HG03558 (cell line): ENCODE results near the gene LIPC.

Experiments used
- ATAC-seq: cut with Tn5 transposase; IDR thresholded peaks from one replicate; pipeline ENCODE4 v1.9.1; 2021; ENCODE audit warnings: moderate number of reproducible peaks; ENCODE audit not compliant: unreplicated experiment; ENCODE audit errors: extremely low read depth

LIPC gene

DNA sequence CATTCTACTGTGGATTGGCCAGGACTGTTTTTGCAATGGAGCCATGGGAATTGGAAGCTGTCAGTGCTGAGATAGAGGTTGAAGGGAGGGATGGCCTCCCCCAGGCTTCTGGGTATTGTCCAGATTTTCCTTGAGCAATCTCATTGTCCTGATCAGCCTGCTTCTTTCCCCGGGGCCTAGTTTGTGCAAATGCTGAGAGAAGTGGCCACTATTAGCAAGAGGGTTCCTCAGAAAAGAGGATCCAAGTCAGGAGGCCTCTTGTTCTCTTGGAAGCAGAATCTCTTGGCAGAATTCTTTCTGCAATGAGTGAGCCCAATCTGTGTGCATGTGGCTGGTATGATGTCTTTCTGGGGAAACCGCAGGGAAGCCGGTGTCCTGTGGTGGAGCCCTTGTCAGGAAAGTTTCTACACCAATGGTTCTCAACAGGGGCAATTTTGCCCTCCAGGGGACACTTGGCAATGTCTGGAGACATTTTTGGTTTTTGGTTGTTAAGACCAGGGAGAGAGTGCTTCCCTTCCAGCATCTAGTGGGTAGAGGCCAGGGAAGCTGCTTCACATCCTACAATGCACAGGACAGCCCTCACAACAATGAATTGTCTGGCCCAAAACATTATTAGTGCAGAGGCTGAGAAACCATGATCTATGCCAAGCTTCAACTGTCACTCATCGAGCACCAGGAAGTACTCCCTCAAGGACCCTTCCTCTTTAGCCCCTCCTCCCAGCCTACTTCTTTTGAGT, 2.0 kb downstream of the LIPC start:
- no peak for ATAC-seq

DNA sequence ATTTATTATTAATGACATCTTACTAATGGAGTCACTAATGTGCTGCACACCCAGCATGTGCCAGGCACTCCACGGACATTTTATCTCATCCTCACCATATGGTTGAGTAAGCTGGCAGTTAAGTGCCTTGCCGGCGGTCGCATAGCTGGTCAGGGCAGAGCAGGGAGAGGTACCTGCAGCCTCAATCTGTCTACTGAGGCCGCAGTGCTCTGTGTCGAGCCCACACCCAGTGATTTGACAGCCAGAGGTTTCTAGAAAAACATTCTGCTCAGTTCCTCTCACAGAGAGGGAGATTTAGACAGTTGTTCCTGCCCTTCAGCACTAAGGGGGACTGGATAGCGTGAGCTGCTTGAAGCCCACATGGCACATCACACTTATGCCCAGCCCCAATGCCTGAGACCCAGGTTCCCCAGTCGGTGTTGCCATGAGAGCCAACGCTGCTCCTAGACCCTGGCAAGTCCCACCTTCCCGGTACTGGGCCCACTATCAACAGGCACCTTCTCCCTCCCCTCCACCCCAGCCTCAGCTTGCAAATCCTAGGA, 2.6 kb downstream of the LIPC start:
- no peak for ATAC-seq

DNA sequence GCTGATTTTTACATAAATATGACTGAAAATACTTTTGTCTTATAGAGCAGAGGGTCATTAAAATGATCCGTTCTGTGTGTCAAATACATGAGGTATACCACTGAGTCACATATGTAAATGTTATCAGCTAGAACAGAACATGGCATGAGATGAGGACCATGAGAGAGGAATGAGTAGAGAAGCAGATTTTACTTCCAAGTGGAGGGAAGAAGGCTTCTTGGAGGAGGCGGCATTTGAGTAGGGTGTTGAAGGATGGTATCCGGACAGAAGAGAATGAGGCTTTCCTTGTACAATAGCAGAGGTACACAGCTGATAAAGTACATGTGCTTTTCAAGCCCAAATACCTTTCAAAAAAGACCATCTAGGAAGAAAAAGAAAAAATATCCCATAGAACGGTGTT, 4.8 kb downstream of the LIPC start:
- no peak for ATAC-seq

DNA sequence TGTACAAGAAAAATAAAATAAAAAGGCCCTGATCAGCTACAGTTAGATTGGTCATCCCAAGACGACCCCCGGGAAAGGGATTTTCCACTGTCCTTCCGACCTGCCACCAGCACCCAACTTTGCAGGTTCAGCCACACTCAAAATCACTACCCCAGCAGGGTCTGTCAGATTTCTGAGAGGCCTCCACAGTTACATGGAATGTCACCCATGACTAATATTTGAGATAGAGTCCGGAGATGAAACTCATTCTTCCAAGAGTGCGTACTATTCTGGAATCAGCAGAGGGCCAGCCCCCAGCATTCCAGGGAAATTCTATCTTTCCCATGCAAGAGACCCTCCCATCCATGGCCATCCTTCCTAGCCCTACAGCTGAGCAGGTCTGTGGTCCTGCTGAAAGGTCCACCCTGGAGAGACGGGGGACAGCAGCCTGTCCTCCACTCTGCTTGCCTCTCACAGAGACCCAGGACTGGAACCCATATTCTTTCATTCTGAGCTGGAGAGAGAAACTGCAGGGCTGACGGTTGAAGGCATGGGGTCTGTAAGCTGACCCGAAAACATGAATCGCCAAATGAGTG, 5.8 kb downstream of the LIPC start:
- no peak for ATAC-seq

DNA sequence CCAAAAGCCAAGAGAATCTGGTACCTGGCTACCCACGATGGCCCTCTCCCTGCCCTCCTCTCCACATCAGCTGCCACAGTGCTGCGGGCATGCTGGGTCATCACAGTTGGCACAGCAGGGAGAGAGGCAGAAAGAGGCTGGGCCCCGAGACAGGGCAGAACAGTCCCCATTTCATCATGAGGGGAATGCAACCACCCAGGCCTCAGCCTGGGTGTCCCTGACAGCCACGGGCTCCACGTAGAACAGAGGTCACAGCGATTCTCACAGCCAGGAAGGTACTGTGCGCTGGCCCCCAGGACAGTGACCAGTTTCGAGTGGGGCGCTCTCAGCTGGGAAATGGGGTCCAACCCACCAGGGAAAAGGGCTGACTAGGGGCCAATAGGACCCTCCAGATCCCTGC, 6.3 kb downstream of the LIPC start:
- no peak for ATAC-seq

DNA sequence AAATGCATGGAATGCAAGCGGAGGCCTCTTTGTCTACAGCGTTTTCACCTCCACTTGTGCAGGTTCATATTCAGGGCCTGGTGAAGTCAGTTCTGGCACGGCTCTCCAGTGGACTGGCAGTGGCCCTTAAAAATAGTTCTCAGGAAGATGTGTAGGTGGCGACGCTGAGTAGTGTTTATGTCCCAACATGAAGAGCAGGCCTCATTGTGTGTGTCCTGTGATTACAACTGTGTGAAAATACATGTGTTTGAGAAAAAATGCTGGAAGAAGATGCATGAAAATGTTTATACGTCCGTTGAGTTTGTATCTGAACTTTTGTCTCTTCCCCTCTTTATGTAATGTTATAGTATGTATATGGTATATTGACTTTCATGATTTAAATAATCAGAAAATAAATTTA, 7.2 kb downstream of the LIPC start:
- no peak for ATAC-seq

DNA sequence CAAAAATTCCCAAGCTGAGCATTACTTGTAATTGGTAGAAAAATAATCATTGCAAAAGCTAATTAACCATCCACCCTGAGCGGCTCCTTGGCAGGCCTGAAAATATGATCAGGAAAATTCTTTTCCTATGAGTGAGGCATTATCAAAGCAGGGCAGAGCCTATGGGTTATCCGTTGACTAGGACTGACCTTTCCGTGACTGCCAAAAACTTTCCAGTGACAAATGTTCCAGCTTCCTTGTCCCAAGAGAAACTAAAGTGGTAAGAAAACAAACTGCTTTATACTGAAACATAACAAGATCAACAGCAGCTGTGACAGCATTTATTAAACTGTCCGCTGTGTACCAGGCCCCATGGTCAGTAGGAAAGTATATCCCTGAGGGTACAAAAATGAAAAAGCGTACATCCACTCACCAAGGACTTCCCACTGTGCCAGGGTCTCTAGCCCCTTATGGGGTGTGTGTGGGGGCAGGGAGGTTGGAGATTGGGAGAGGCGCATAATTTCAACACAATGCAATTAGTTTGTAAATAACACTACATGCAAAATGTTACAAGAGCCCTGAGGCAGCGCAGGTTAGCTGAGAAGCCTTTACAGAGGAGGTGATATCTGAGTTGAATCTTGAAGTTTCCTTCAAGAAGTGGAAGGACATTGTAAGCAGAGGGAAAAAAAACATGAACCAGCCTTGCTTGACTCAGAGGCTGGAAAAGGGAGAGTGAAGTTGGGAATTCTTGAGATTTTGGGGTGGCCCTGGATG, 8.5 kb downstream of the LIPC start:
- ATAC-seq = no peak

DNA sequence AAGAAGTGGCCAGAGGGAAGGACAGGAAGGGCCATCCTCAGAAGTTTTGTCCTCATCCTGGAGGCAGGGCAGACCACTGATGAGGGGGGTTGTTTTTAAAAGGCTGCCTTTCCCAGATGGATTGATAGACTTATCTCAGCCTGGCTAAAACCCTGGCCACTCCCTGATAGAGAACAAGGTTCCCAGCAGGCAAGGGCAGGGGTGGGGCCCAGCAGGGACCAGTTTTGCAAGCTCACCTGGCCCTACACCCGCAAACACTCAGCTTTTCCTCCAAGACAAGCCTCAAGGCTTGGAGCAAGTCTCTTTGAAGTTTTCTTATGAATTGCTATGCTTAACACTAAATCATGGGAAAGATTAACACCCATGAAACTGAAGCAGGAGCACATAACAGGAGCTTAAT, 9.1 kb downstream of the LIPC start:
- ATAC-seq = no peak

DNA sequence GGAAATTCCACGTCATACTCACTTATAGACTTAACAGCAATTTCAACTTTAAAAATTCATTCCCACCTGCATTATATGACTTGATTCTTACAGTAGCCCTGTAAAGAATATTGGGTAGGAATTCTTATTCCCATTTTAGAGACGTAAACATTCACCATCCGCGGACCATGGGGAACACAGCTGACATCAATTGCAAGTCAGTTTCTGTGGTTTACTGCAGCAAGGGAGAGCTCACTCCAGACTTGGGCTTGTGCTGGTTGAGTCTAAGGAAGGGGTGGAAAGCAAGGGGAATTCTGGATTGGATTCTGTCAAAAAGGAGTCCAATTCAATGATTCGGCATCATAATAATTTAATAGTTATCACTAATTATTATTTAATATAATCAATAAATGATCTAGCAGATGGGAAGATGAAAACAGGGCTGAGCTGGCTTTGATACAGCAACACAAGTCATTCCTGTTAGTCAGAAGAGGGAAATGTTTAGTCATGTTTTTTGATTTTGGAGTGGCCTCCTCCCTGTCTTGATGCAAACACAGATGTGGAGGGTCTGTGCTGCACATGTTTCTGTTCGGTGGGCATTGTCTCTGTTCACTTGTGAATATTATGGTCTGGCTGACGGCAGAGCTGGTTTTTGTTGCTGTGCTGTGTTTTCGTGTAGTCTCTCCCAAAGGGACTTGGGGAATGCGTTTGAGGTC, 9.7 kb downstream of the LIPC start:
- ATAC-seq = no peak

DNA sequence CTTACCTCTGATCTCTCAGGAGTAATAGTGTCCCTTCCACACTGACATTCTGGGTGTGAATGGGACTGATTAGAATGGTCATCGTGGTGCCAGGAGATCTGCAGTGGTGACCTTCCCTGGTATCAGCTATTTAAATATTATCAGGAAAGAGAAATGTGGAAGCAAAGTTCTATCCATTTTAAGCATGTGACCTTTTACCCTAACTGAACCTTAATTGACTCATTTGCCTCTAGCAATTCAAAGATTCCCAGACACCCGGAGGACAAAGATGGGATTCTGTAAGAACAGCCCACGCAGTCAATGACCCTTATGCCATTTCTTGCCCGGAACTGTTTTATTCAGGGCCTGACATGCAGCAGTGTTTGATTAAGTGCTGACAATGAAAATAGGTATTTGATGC, 10.3 kb downstream of the LIPC start:
- no peak for ATAC-seq

DNA sequence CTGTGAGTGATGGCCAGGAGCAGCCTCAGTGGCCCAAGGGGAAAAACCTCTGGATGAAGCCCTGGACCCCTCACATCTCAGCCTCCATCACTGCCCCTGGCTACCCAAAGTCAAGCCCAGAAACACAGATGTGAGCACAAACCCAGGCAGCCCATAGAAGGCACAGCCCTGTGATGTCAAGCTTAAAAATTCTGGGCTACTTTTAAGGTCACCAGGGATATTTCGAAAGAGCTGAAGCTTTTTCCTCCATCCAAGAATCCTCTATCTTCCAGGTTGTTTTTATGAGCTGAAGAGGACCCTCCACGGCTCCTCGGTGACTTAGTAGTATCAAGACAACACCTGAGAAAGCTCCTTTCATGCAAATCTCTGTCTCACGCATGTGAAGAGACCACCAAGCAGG, 11.5 kb downstream of the LIPC start:
- no peak for ATAC-seq

DNA sequence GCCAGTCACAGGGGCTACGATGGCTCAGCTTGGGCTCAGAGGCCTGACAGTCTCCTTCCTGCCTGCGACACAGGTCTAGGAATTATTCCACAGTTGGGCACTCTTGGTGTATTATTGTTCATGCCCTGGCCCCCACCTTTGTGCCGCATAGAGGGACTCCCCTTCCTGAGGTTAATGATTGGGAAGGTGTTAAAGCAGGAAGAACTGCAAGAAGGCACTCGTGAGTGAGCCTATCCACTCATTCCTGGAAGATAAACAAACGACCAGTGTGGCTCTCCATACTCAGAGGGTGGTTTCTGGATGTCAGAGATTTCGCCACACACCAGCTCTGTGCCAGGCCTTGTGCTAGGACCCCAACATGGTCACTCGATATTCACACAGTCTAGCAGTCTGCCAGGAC, 12.3 kb downstream of the LIPC start:
- no peak for ATAC-seq

DNA sequence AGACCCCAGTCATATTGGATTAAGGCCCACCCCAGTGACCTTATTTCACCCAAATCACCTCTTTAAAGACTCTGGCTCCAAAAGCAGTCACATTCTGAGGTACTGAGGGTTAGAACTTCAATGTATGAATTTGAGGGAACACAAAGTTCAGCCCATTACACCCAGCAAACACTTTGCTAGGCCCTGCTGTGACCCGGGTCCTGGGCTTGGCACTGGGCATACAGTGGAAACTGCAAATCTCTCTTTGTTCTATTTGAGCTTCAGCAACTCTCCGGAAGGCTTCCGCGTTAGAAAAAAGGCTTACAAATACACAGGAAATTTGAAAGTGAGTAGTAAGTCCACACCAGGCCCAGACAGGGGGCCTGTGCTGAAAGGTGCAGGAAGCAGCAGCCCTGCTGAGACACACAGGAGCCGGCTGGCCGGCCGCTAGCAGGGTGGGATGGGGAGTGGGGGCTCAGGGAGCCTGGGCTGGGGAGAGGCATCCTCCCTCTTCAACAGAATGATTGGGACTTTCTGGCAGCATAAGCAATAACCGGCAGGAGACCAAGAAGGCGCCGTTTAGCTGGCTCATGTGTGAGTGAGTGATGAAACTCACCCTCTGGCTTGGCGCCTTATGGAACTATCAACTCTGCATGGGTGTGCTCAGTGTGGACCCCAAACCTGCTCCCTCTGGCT, 13.0 kb downstream of the LIPC start:
- no peak for ATAC-seq

DNA sequence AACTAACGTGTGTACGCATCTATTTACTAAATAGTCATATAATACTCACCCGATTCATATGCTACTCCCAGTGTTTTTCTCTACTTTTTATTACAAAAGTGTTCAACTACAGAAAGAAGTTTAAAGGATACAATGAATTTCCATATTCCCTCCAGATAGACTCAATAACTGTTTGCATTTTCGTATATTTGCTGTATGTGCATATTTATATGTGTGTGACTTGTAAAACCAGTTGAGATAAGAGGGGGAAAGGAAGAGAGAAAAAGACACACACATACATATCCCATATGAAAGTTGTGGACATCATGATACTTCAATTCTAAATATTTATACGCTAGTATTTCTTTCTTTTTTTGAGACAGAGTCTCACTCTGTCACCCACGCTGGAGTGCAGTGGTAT, 14.1 kb downstream of the LIPC start:
- ATAC-seq = no peak

DNA sequence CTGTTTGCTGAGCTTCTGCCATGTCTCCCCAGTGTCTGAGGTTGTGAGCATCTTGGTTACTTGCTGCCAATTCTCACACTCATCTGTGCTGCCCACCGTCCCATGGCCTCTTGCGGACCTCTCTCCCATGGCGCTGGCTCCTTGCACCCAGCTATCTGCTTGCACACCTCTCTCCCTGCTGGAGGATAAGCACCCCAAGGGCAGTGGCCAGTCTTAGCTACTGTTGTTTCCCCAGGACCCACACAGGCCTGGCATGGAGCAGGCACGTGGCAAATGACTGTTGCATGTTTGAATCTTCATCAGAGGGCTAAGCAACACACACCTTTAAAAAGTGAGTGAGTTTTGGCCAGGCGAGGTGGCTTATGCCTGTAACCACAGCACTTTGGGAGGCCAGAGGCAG, 14.7 kb downstream of the LIPC start:
- ATAC-seq = no peak

DNA sequence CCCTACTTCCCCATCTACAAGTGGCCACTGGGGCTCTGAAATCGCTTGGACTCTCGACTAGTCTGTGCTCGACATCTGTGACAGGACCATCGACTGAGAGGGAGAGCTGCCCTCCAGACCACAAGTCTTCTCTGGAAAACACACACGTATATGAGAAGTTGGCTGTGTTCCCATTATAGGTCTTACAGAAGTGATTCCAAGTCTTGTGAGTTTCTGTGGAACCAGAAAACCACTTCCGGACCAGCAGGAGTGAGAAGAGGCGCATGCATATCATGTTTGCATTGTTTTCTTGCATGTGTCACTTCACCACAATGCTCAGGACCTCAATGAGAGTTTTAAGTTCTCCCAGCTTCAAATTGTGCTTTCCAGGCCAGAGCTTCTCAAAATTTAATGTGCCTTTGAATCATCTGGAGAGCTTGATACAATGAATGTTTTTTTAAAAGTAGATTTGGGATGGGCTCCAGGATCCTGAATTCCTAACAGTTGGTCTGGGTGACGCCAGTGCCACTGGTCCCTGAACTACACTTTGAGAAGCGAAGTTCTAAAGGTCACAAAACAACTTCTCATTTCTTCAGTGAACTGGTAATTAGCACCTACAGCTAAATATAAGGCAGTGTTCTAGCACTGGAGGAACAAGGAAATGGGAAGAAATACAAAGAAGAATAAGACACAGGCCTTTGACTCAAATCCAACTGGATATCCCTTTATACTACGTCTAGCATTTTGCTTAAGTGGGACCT, 15.7 kb downstream of the LIPC start:
- no peak for ATAC-seq

DNA sequence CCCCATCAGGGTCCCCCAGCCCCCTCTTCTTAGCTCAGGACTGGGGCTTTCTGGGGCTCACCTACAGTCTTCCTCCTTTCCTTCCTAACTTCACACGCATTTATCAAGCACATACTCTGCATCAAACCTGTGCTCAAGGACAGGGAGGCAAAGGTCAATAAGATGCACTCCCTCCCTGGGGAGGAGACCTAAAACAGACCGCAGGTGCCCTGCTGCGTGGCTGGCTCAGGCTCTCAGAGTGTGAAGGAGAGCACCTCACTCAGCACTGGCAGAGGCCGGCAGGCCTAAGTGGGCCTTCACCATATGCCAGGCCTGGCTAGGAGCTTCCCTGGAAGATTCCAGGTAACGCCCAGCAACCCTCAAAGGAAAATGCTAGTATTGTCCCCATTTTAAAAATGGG, 16.5 kb downstream of the LIPC start:
- no peak for ATAC-seq

DNA sequence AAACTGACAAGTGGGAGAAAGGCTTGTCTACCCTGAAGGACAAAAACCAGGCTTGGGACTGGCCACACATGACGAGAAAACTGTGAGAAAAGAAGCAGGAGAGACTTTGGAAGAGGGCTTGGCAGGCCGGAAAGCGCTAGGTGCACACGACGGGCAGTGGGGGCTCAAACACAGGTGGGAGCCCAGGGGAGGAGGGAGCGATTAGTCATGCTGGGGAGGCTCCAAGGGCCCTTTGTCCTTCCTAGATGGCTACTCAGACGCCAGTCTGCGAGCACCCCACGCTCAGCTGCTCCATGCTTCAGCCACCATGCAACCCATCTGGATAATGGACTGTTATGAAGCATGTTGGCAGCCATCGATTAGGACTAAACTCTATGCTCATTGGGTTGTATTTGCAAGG, 17.1 kb downstream of the LIPC start:
- ATAC-seq = no peak

DNA sequence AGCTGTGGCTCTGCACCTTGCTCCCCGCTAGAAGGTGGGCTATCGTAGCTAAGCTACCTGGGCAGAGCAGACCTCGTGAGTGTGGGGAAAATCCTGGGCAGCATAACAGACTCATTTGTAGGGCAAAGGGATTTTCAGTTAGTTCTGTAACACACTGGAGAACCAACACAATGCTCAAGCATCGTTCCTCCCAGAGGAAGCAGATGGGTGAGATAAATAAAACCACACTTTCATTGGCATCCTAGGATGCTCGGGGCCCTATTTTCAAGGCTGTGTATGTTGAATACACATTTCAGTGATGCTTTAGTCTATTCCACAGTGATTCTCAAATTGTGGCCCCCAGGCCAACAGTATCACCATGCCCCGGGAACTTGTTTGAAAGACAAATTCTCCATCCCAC, 20.0 kb downstream of the LIPC start:
- no peak for ATAC-seq

DNA sequence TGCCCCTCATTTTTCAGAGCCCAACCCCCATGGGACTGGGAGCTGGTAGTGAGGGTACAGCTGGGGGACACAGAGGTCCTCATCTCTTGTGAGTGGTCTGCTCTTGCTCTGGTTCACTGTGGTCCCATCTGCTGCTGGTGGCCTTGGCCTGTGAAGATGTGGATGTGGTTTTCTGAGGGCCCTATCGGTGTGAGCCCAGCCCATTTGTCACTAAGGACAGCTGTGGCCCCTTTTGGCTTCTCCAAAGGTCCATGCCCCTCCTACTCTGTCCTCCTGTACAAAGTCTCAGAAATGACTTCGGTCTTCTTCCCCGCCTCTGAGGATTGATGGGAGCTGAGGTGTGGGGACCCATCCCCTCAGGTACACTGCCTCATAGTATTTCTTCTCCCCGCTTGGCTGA, 21.0 kb downstream of the LIPC start:
- ATAC-seq = no peak
